Fibroblast of the aortic adventitia (primary cell): Measurements from ENCODE around the gene EFNA5. TPM values are rescaled to one million over a fixed set of nuclear protein-coding genes. Genes with fewer than 3 reads are reported as not detected.

Experiments
- DNase-seq: peaks from one replicate; pipeline ENCODE4 v3.0.0-alpha.2; 2010; ENCODE audit warnings: low read depth
- H3K4me3 ChIP-seq: 2 replicates; pipeline ENCODE4 v1.5.1; 2011; ENCODE audit warnings: low read depth, mild to moderate bottlenecking, control low read depth, low read length, moderate library complexity
- total RNA-seq: library from RNA; depleted of rRNA; stranded (reverse); fragments of >200 nt; gene quantifications from 2 replicates; pipeline ENCODE4 v1.2.3, GENCODE V29; 2012; ENCODE audit warnings: low replicate concordance
- TF ChIP-seq, protein P1 (sequence below): IDR thresholded peaks from 2 replicates; pipeline ENCODE4 v1.5.1; 2011; ENCODE audit warnings: mild to moderate bottlenecking, low read length, control low read depth, inconsistent platforms; ENCODE audit not compliant: insufficient read depth

EFNA5 gene
- total RNA-seq, 1 donor = 33.1 TPM

DNA sequence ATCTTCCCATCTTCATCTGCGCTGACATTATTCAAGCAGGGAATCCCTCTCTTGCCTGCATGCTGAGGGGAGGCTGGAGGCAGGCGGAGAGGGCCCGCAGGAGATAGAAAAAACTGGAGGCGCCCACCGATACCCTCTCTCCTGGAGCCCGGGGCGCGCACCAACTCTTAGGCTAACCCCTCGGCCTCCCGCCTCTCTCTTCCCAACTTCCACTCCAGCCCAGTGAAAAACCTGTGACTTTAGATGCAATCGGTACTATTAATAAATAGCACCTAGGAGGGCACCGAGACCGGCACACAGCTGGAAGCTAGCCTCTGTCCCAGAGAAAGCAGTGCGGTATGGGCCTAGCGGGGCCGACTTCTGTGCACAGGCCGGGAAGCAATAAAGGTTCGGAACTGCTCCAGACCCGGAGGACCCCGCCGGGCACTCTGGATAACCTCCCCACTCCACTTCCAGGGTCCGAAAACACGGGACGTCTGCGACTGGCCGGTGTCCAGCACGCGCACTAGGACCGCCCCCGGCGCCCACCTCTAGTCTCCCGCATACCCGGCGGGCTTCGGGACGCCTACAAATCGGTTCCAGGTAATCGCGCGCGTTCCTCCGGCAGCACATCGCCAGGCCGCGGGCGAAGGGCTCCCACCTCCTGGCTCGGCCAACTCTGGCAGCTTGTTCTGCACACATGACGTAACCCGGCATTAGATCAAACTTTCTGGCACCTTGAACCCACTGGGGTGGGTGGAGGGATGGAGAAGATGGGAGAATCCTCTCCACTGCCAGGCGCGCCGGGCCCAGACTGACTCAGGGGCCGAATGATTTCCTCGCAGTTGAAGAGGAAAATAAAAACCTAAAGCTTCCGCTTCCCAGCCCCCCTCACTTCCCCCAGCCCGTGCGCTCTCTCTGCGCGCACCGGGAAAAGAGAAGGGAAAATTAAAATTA, 1.4 kb downstream of the EFNA5 start:
- peak overlapping the region; percentile 71 for H3K4me3 ChIP-seq
- DNase-seq = peak; percentile 42
- TF ChIP-seq, protein P1, sequence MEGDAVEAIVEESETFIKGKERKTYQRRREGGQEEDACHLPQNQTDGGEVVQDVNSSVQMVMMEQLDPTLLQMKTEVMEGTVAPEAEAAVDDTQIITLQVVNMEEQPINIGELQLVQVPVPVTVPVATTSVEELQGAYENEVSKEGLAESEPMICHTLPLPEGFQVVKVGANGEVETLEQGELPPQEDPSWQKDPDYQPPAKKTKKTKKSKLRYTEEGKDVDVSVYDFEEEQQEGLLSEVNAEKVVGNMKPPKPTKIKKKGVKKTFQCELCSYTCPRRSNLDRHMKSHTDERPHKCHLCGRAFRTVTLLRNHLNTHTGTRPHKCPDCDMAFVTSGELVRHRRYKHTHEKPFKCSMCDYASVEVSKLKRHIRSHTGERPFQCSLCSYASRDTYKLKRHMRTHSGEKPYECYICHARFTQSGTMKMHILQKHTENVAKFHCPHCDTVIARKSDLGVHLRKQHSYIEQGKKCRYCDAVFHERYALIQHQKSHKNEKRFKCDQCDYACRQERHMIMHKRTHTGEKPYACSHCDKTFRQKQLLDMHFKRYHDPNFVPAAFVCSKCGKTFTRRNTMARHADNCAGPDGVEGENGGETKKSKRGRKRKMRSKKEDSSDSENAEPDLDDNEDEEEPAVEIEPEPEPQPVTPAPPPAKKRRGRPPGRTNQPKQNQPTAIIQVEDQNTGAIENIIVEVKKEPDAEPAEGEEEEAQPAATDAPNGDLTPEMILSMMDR = no peak

DNA sequence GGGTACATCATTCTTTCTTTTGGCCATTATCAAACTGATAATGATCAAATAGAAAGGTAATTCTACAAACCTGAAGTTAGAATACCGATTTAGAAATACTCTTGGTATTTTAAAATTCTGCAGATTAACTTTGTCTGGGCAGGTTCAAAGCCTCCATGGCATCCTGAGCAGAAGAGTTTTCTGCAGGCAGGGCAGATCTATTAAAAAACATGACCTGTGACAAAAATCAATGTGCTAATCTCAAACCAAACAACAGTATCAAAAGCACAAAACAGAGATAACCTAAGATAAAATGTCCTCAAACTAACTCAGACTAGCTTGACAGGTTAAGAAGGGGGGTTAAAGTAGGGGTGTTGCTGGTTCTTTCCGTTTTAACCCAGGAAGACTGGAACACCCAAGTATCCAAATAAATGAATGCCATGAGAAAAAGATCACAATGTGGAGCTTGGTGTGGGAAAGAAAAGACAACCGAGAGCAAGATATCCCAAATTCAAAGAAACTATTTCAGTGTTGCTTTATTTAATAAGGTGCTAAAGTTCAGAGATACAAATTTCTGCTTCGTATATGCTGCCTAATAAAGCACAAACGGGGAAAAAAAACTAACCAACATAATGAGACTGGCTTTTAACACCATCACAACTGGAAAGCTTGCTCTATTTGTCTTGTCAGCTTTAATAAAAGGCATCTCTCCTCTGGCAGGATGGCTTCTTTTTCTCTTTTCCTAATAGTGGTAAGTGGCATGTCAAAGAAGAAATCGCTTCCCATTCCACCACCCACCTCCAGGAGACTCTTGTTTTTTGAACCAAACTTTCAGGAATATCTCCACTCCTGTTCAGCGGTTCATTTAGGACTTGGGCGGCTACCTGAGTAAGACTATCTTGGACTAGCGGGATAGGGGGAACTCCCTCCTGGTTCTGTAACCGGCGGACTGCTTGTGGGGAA, 2.3 kb downstream of the EFNA5 start:
- TF ChIP-seq, protein P1 = peak; percentile 24
- DNase-seq = peak; percentile 20
- H3K4me3 ChIP-seq = peak overlapping the region; percentile 71

DNA sequence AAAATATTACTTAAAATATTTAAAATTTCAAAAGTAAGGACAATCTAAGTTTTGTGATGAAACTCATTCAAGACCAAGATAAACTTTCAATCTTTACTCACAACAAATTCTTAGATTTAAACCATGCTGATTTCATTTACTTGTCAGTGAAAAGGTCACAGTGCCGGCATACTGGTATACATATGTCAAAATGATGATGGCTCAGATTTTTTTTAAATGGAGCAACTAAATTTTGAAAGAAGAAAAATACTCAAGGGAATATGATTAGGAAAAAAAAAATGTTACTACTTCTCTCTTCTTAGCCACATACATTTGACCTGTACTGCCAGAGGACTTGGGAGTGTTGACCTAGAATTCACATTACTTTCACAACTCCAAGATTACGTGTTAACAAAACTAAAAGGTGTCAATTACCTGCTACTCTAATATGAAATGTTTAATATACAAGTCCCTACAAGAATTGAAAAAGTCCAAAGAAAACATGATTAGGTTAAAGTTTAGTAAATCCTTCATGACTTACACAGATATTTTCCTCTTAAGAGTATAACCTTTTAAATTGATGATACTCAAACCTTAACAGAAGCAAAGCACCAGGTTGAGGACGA, 4.6 kb downstream of the EFNA5 start:
- H3K4me3 ChIP-seq = no peak overlapping the region
- TF ChIP-seq, protein P1 = no peak
- no peak for DNase-seq

DNA sequence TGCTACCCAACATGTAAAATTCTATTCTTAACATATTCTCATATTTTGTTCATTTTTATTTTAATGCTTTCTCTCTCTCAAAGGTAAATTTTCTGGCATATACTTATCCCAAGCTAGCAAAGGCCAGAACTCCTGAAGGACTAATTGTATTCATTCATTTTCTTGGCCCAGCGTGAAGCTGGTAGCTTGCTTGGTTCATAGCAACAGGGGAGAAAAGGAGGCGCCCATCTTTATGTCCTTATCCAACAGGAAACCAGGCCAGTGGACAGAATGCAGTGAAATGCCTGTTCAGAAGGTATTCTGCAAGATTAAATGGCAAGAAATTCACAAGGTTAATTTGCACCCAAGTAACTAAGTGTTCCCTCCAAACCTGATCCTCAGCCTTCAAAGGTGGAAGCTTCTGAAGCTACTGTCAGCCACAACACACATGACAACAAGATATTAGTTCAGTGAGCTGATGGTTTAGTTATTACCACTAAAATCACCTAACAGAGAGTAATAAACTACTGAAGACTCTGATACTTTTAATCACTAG, 5.6 kb downstream of the EFNA5 start:
- TF ChIP-seq, protein P1 = no peak
- no peak for DNase-seq

GRCh38 chr5:107663697-107664096, 7.0 kb downstream of the EFNA5 start:
- H3K4me3 ChIP-seq = no peak overlapping the region
- TF ChIP-seq, protein P1 = no peak
- DNase-seq = no peak

More for the DNA sequence above, 5.6 kb downstream of the EFNA5 start:
- no peak overlapping the region for H3K4me3 ChIP-seq

GRCh38 chr5:107661650-107662044, 9.1 kb downstream of the EFNA5 start:
- TF ChIP-seq, protein P1 = no peak
- no peak for DNase-seq

More at GRCh38 chr5:107661650-107662044, 9.1 kb downstream of the EFNA5 start:
- no peak overlapping the region for H3K4me3 ChIP-seq
